Measurements from ENCODE around the gene PDK2.

Gene PDK2

DNA sequence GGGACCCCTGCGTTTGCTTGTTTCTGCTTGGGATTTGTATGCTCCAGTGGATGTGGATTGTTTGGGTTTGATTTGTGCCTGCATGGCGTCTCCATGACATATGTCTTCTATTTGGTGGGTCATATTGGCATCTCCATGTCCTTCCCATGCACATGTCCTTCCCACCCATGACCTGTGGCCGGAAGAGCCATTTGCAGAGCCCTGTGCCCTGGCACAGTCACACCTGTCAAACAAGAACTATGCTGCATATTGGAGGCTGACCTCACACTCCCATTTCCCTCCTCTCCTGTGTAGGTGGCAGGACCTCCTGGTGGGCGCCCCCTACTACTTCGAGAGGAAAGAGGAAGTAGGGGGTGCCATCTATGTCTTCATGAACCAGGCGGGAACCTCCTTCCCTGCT is 23.5 kb upstream of the PDK2 start:
- DNase-seq (ENCODE audit: low read depth): no peak
- H3K4me3 ChIP-seq (ENCODE audit: low read depth, low read length): no peak overlapping the region
- TF ChIP-seq CTCF (IDR thresholded peaks at IDR 0.05; ENCODE audit: control insufficient read depth, extremely low read depth, insufficient read depth): no peak

DNA sequence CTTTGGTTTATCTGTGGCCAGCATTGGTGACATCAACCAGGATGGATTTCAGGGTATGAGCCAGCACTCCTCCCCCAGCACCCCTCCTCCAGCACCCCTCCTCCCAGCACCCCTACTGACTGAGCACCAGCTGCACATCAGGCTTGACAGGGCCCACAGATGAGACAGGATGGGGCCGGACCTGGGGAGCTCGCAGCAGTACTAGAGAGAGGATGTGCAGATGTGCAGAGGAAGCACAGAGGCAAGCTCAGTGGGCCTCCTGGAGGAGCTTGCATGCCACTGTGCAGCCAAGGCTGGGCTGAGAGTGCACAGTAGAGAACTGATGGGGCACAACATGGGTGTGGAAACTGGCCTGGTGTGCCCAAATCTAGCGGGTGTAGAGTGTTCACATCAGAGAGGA is 23.0 kb upstream of the PDK2 start:
- no peak for TF ChIP-seq CTCF (IDR thresholded peaks at IDR 0.05; ENCODE audit: control insufficient read depth, extremely low read depth, insufficient read depth)
- DNase-seq (ENCODE audit: low read depth): no peak

GRCh38 chr17:50072925-50073324 is 22.2 kb upstream of the PDK2 start:
- H3K4me3 ChIP-seq (ENCODE audit: low read depth, low read length): no peak overlapping the region
- no peak for DNase-seq (ENCODE audit: low read depth)
- TF ChIP-seq CTCF (IDR thresholded peaks at IDR 0.05; ENCODE audit: control insufficient read depth, extremely low read depth, insufficient read depth): no peak

More for the DNA sequence above, 23.0 kb upstream of the PDK2 start:
- no peak overlapping the region for H3K4me3 ChIP-seq (ENCODE audit: low read depth, low read length)

DNA sequence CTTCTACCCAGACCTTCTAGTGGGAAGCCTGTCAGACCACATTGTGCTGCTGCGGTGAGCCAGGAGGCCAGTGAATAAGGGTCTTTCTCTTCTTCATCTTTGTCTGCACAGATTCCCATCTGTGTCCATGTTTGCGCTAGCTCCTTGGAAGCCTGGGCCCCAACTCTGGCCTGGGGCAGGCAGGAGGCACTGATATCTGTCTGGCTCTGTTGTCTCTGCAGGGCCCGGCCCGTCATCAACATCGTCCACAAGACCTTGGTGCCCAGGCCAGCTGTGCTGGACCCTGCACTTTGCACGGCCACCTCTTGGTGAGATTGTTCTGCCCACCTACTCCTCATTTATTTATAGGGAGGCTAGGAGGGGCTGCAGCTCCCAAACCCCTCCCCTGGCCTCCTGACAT is 20.9 kb upstream of the PDK2 start:
- H3K4me3 ChIP-seq (ENCODE audit: low read depth, low read length): no peak overlapping the region
- TF ChIP-seq CTCF (IDR thresholded peaks at IDR 0.05; ENCODE audit: control insufficient read depth, extremely low read depth, insufficient read depth): no peak
- no peak for DNase-seq (ENCODE audit: low read depth)

DNA sequence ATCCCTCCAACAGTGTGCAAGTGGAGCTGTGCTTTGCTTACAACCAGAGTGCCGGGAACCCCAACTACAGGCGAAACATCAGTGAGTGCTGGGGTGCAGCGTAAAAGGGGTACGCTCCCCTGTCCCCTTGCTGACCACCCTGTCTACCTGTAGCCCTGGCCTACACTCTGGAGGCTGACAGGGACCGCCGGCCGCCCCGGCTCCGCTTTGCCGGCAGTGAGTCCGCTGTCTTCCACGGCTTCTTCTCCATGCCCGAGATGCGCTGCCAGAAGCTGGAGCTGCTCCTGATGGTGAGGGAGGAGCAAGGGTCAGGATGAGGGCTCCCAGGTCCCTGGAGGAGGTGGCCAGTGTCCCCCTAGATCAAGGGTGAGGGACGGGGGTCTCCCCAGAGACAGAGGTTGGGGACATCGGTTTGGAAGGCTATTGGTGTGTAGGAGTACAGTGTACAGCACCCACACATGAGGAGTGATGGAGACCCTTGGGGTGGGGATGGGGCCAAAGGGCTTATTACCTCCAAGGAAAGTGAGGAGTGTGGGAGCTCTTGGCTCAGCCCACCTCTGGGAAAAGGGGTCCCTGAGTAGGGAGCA is 19.6 kb upstream of the PDK2 start:
- DNase-seq (ENCODE audit: low read depth): no peak
- TF ChIP-seq CTCF (IDR thresholded peaks at IDR 0.05; ENCODE audit: control insufficient read depth, extremely low read depth, insufficient read depth): no peak
- H3K4me3 ChIP-seq (ENCODE audit: low read depth, low read length): no peak overlapping the region

GRCh38 chr17:50076221-50076590 is 18.9 kb upstream of the PDK2 start:
- TF ChIP-seq CTCF (IDR thresholded peaks at IDR 0.05; ENCODE audit: control insufficient read depth, extremely low read depth, insufficient read depth): no peak
- no peak for DNase-seq (ENCODE audit: low read depth)
- H3K4me3 ChIP-seq (ENCODE audit: low read depth, low read length): no peak overlapping the region

- TF ChIP-seq CTCF (IDR thresholded peaks at IDR 0.05; ENCODE audit: control insufficient read depth, extremely low read depth, insufficient read depth): no peak
- no peak for DNase-seq (ENCODE audit: low read depth)
- no peak overlapping the region for H3K4me3 ChIP-seq (ENCODE audit: low read depth, low read length)
Observed at GRCh38 chr17:50076591-50077235, 18.4 kb upstream of the PDK2 start.

All from LNCaP clone FGC (cell line).